Activated B cell treated with CpG ODN at 0.5 μM for 24 hours (primary cell): ENCODE results near the gene APOC4. TPM values are rescaled to one million over a fixed set of nuclear protein-coding genes. Genes with fewer than 3 reads are reported as not detected.

Experiments used
- ATAC-seq: fragments of 200-7000 bp; cut with Tn5 transposase; one replicate; pipeline ENCODE4 v1.10.0; 2021; ENCODE audit warnings: low read depth, mild to moderate bottlenecking, moderate library complexity
- CTCF ChIA-PET: fragments of 350-600 bp; sonication (Branson Sonifier 250); formaldehyde crosslinking; loops from one replicate; lab custom pipeline; 2021; ENCODE audit warnings: antibody characterized with exemption; lab: Charles Lee
- POLR2A ChIA-PET: fragments of 350-600 bp; sonication (Branson Sonifier 250); formaldehyde crosslinking; loops from one replicate; lab custom pipeline; 2021; ENCODE audit warnings: antibody characterized with exemption; lab: Charles Lee
- DNase-seq: peaks from one replicate; pipeline ENCODE4 v3.0.0; 2022
- H3K27ac Mint-ChIP-seq: one replicate; pipeline ENCODE4 v1.8.0; 2020; ENCODE audit warnings: mixed read lengths
- H3K27me3 Mint-ChIP-seq: one replicate; pipeline ENCODE4 v1.8.0; 2021; ENCODE audit warnings: mixed read lengths
- H3K36me3 Mint-ChIP-seq: one replicate; pipeline ENCODE4 v1.8.0; 2021; ENCODE audit warnings: low read depth, mixed read lengths
- H3K4me1 Mint-ChIP-seq: one replicate; pipeline ENCODE4 v1.8.0; 2021; ENCODE audit warnings: mixed read lengths
- H3K4me3 Mint-ChIP-seq: one replicate; pipeline ENCODE4 v1.8.0; 2020; ENCODE audit warnings: mild to moderate bottlenecking, mixed read lengths
- H3K9me3 Mint-ChIP-seq: one replicate; pipeline ENCODE4 v1.8.0; 2020; ENCODE audit warnings: mixed read lengths
- CTCF ChIP-seq: fragments of 200-600 bp; IDR thresholded peaks from one replicate; pipeline ENCODE4 v1.8.0; 2022; ENCODE audit warnings: antibody characterized with exemption, mild to moderate bottlenecking
- intact Hi-C: fragments of 100-400 bp; cut with micrococcal nuclease; formaldehyde crosslinking; loops from one replicate; pipeline ENCODE4 v1.15.1; 2024
- total RNA-seq: library from RNA; stranded (reverse); gene quantifications from 2 replicates; pipeline ENCODE4 v1.2.3, GENCODE V29; 2022

Gene APOC4
- total RNA-seq, 1 donor from 2014 or later = not detected

DNA sequence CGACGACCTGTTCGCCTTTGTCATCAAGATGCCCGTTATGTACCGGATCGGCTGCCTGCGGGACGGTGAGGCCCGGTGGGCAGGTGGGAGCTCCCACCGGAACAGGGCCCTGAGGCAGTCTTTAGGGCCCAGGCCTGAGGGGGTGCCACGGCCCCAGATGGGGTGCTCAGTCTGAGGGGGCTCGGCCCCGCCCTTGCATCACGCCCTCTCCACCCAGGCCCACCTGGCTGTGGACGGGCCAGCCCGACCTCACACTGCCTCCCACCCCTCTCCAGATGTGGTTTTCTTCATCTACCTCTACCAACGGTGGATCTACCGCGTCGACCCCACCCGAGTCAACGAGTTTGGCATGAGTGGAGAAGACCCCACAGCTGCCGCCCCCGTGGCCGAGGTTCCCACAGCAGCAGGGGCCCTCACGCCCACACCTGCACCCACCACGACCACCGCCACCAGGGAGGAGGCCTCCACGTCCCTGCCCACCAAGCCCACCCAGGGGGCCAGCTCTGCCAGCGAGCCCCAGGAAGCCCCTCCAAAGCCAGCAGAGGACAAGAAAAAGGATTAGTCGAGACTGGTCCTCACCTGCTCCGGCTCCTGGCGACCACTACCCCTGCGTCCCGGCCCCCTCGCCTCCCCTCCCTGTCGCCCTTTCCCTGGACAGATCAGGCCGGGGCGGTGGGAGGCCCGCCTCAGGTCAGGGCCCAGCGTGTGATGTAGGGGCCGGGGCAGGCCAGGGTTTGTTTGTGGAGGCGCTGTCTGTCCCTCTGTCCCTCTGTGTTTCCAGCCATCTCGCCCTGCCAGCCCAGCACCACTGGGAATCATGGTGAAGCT, 50.5 kb downstream of the APOC4 start:
- Mint-ChIP-seq H3K9me3 (no peaks in the 10 kb centered on the region), H3K27me3 (no peaks in the 10 kb centered on the region), H3K36me3 (peaks cover 43% of the 10 kb centered on the region), H3K4me1 (peaks cover 7% of the 10 kb centered on the region), H3K27ac (no peak overlapping the region), H3K4me3 (no peak overlapping the region)
- CTCF ChIA-PET = no interaction called here
- ATAC-seq = no peak
- intact Hi-C loops = no loop called here
- POLR2A ChIA-PET = no interaction called here
- no peak for TF ChIP-seq CTCF
- DNase-seq = no peak

DNA sequence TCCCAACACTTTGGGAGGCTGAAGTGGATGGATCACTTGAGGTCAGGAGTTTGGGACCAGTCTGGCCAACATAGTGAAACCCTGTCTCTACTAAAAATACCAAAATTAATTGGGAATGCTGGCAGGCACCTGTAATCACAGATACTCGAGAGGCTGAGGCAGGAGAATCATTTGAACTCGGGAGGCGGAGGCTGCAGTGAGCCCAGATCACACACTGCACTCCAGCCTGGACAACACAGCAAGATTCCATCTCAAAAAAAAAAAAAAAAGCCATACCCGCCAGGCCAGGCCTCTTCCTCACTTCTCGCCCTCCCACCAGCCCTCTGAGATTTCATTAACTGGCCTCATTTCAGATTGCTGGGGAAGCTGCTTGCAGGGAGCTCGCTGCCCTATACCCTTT, 51.5 kb downstream of the APOC4 start:
- no peak for TF ChIP-seq CTCF
- peaks cover 39% of the 10 kb centered on the region for H3K36me3 Mint-ChIP-seq
- no peaks in the 10 kb centered on the region for H3K9me3 Mint-ChIP-seq
- intact Hi-C loops = no loop called here
- H3K27ac Mint-ChIP-seq = no peak overlapping the region
- ATAC-seq (no peak), DNase-seq (no peak)
- ChIA-PET POLR2A (interaction anchor here (0.6 kb wide), 1 partner anchor 82 kb away, joined by 4 read pairs; no protein-coding TSS in a partner anchor), CTCF (no interaction called here)
- H3K4me1 Mint-ChIP-seq = peaks cover 7% of the 10 kb centered on the region
- H3K27me3 Mint-ChIP-seq = no peaks in the 10 kb centered on the region
- no peak overlapping the region for H3K4me3 Mint-ChIP-seq

GRCh38 chr19:44993926-44994537, 52.0 kb downstream of the APOC4 start:
- H3K27ac Mint-ChIP-seq = no peak overlapping the region
- H3K4me3 Mint-ChIP-seq = no peak overlapping the region
- ChIA-PET POLR2A (interaction anchor here (0.6 kb wide), 1 partner anchor 82 kb away, joined by 4 read pairs; no protein-coding TSS in a partner anchor), CTCF (no interaction called here)
- no peak for ATAC-seq
- peaks cover 34% of the 10 kb centered on the region for H3K36me3 Mint-ChIP-seq
- no peaks in the 10 kb centered on the region for H3K9me3 Mint-ChIP-seq
- intact Hi-C loops = no loop called here
- no peaks in the 10 kb centered on the region for H3K27me3 Mint-ChIP-seq
- no peak for DNase-seq
- H3K4me1 Mint-ChIP-seq = peaks cover 7% of the 10 kb centered on the region
- TF ChIP-seq CTCF = no peak

Other genes starting within 250 kb of the APOC4 start
- gene CEACAM16, start 243.1 kb upstream of the APOC4 start, total RNA-seq = not detected in 2 replicates
- 121 and 149 TPM in 2 replicates for gene BCL3, start 193.5 kb upstream of the APOC4 start, total RNA-seq
- gene CBLC, start 164.3 kb upstream of the APOC4 start, total RNA-seq = not detected in 2 replicates
- not detected in 2 replicates for gene BCAM, start 133.1 kb upstream of the APOC4 start, total RNA-seq
- 0.17 and 0.35 TPM in 2 replicates for gene NECTIN2, start 95.9 kb upstream of the APOC4 start, total RNA-seq
- gene TOMM40, start 51.0 kb upstream of the APOC4 start, total RNA-seq = 80.6 and 81.7 TPM in 2 replicates
- not detected in 2 replicates for gene APOE, start 36.4 kb upstream of the APOC4 start, total RNA-seq
- 1.2 and 1.7 TPM in 2 replicates for gene APOC1, start 27.6 kb upstream of the APOC4 start, total RNA-seq
- gene APOC2, start 3.8 kb downstream of the APOC4 start, total RNA-seq = not detected in 2 replicates
- gene CLPTM1, start 13.1 kb downstream of the APOC4 start, total RNA-seq = 87.0 and 92.1 TPM in 2 replicates
- 117 and 135 TPM in 2 replicates for gene RELB, start 59.2 kb downstream of the APOC4 start, total RNA-seq
- gene CLASRP, start 96.8 kb downstream of the APOC4 start, total RNA-seq = 133 and 172 TPM in 2 replicates
- 27.8 and 28.0 TPM in 2 replicates for gene ZNF296, start 134.2 kb downstream of the APOC4 start, total RNA-seq
- gene GEMIN7, start 137.0 kb downstream of the APOC4 start, total RNA-seq = 37.0 and 38.7 TPM in 2 replicates
- 18.8 and 27.2 TPM in 2 replicates for gene PPP1R37, start 150.9 kb downstream of the APOC4 start, total RNA-seq
- gene NKPD1, start 218.7 kb downstream of the APOC4 start, total RNA-seq = 0.11 and 0.12 TPM in 2 replicates
- 51.8 and 56.0 TPM in 2 replicates for gene TRAPPC6A, start 236.0 kb downstream of the APOC4 start, total RNA-seq
- gene BLOC1S3, start 236.5 kb downstream of the APOC4 start, total RNA-seq = 15.6 and 16.5 TPM in 2 replicates